NCI-H2196 treated with DMSO at 0.1 percent for 48 hours (cell line): Measurements from ENCODE around the gene COL5A1.

Experiments used
- DNase-seq: peaks from one replicate; lab custom pipeline; 2025; ENCODE audit not compliant: unreplicated experiment; lab: John Stamatoyannopoulos, UW

The COL5A1 gene

GRCh38 chr9:134886413-134886913 is 244.9 kb downstream of the COL5A1 start:
- no peak for DNase-seq

GRCh38 chr9:134887219-134887618 is 245.6 kb downstream of the COL5A1 start:
- DNase-seq: no peak

- no peak for DNase-seq
These were observed 246.3 kb downstream of the COL5A1 start for GRCh38 chr9:134887686-134888602.

GRCh38 chr9:134888603-134889190 is 247.1 kb downstream of the COL5A1 start:
- no peak for DNase-seq

- no peak for DNase-seq
These were observed 248.0 kb downstream of the COL5A1 start for GRCh38 chr9:134889386-134890154.

GRCh38 chr9:134890155-134890495 is 248.5 kb downstream of the COL5A1 start:
- DNase-seq: no peak

- DNase-seq: no peak
These were observed 249.4 kb downstream of the COL5A1 start for GRCh38 chr9:134891053-134891452.

- DNase-seq: no peak
These were observed 250.1 kb downstream of the COL5A1 start for GRCh38 chr9:134891713-134892112.

GRCh38 chr9:134892221-134892620 is 250.6 kb downstream of the COL5A1 start:
- DNase-seq: no peak

GRCh38 chr9:134892820-134893420 is 251.3 kb downstream of the COL5A1 start:
- no peak for DNase-seq
